Neuron (in vitro differentiated cells): Measurements from ENCODE around the gene FIS1.
"Not testable (repeated sequence)": the region's sequence is repeated elsewhere in the genome, so short reads cannot be mapped to it uniquely, and the experiment has no call there.

Experiments
- H2AFZ ChIP-seq: one replicate; pipeline ENCODE4 v1.6.1; 2013; ENCODE audit warnings: low read depth, mild to moderate bottlenecking, inconsistent platforms, low read length, moderate library complexity
- H3K27me3 ChIP-seq: one replicate; pipeline ENCODE4 v1.6.1; 2013; ENCODE audit warnings: low read length; ENCODE audit not compliant: insufficient read depth
- H3K36me3 ChIP-seq: one replicate; pipeline ENCODE4 v1.6.1; 2013; ENCODE audit warnings: low read length; ENCODE audit not compliant: insufficient read depth
- H3K4me1 ChIP-seq: one replicate; pipeline ENCODE4 v1.6.1; 2013; ENCODE audit warnings: low read length; ENCODE audit not compliant: insufficient read depth
- H3K4me3 ChIP-seq: 2 replicates; pipeline ENCODE4 v1.5.1; 2013; ENCODE audit warnings: mild to moderate bottlenecking, low read length, moderate library complexity
- H3K9me3 ChIP-seq: one replicate; pipeline ENCODE4 v1.6.1; 2013; ENCODE audit warnings: low read length

FIS1 gene

DNA sequence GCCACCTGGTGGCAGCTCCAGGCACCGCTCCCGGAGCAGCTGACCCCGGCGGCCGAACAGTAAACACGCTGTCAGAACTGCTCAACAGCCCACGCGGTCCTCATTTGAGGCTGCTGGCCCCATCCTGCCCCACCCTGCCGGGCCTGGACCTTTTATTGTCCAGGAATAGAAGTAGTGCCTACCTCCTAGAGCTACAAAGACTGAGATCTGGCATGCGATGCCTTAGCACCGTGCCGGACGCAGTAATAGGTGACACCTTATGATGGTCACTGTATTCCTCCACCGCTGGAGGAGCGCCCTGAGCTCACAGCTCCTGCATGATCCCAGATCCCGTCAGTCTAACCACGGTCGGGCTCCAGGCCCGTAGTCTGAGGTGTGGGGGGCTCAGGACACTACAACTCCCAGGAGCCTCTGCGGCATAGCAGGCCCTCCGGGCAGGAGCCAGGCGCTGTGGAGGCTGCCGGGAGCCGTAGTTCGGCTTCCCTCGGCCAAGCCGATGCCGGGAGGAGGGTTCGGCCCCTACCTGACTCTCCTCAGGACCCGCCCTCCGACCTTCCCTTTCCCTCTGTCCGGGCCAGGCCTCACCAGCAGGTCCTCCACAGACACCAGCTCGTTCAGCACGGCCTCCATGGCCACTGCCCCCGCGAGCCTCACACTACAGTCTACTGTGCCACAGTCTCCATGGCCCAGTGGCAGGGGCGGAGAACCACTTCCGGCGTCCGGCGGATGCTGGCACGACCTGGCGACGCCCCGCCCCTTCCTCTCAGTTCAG is at the start of gene FIS1:
TSS of gene FIS1 (minus strand) at position 707 of the 772 bp plus-strand sequence. CDS start at position 630, 77 bp downstream.
- Histone ChIP-seq H3K4me1 (peaks cover 13% of the 10 kb centered on the region), H3K36me3 (peaks cover 17% of the 10 kb centered on the region), H3K27me3 (no peaks in the 10 kb centered on the region)

DNA sequence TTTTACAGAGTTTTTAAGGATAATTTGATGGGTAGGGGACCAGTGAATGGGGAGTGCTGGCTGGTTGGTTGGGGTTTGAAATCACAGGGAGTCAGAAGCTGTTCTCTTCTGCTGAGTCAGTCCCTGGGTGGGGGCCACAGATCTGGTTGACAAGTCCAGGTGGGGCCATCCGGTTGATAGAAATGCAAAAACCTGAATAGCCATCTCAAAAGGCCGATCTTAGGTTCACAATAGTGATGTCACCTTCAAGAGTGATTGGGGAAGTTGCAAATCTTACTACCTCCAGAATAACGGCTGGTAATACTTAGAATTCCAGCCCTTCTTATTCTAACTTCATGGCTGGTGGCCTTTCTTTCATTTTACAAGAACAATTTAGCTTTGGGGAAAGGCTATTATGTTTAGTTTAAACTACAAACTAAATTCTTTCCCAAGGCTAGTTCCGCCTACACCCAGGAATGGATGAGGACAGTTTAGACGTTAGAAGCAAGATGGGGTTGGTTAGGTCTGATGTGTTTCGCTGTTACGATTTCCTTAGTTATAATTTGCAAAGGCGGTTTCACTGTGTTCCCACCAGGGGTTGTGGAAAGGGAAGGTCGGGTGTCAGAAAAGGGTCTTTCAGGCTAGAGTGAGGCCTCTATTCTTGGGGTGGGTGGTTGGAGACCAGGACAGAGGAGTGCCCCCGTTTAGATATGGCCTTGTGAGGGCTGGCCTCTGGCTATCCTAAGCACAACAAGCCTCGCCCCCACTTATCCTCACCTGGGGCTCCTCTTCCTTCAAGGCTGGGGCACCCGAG is 49.4 kb upstream of the FIS1 start:
- H3K36me3 ChIP-seq, result no peaks in the 10 kb centered on the region
- no peak overlapping the region for H3K4me3 ChIP-seq
- no peak overlapping the region for H2AFZ ChIP-seq
- H3K27me3 ChIP-seq, result peaks cover 38% of the 10 kb centered on the region
- peaks cover 3% of the 10 kb centered on the region for H3K9me3 ChIP-seq
- H3K4me1 ChIP-seq, result no peaks in the 10 kb centered on the region

More for the DNA sequence above, at the start of gene FIS1:
- Histone ChIP-seq H2AFZ (peak within 1 kb of the TSS; percentile 44), H3K4me3 (peak within 1 kb of the TSS; percentile 79), H3K9me3 (no peaks in the 10 kb centered on the region)

DNA sequence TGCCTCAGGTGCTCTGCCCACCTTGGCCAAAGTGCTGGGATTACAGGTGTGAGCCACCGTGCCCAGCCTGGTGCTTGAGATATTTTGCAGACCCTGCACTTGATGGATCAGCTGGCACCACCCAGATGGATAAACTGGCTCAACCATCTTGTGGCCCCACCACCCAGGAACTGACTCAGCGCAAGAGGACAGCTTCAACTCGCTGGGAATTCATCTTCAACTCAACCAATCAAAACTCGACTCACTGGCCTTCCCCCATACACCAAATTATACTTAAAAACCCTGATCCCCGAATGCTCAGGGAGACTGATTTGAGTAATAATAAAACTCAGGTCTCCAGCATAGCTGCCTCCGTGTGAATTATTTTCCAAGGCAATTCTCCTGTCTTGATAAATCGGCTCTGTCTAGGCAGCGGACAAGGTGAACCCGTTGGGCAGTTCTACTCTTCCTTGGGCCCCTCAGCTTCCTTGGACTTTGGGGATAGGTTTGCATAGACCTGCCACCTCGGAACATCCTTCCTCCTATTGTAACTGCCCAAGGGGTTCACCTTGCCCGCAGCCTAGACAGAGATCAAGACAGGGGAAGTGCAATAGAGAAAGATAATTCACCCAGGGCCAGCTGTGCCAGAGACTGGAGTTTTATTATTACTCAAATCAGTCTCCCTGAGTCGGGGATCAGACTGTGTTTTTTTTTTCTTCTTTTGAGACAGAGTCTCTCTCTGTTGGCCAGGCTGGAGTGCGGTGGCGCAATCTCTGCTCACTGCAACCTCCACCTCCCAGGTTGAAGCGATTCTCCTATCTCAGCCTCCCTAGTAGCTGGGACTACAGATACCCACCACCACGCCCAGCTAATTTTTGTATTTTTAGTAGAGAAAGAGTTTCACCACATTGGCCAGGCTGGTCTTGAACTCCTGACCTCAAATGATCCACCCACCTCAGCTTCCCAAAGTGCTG is 48.5 kb upstream of the FIS1 start:
- peaks cover 32% of the 10 kb centered on the region for H3K27me3 ChIP-seq
- H3K4me1 ChIP-seq, result not testable (repeated sequence)

DNA sequence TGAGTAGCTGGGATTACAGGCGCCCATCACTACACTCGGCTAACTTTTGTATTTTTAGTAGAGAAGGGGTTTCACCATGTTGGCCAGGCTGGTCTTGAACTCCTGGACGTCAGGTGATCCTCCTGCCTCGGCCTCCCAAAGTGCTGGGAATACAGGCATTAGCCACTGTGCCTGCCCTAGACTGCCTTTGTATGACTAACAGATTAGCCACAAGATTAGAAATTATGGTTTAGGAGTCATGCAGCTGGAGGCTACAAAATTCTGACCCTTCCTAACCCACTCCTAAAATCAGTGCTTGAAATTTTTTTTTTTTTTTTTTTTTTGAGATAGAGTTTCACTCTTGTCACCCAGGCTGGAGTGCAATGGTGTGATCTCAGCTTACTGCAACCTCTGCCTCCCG is 47.7 kb upstream of the FIS1 start:
- not testable (repeated sequence) for H3K4me3 ChIP-seq, H2AFZ ChIP-seq, H3K9me3 ChIP-seq, H3K4me1 ChIP-seq, H3K36me3 ChIP-seq
- peaks cover 28% of the 10 kb centered on the region for H3K27me3 ChIP-seq

More for the DNA sequence above, 48.5 kb upstream of the FIS1 start:
- not testable (repeated sequence) for H3K4me3 ChIP-seq, H2AFZ ChIP-seq, H3K9me3 ChIP-seq, H3K36me3 ChIP-seq

DNA sequence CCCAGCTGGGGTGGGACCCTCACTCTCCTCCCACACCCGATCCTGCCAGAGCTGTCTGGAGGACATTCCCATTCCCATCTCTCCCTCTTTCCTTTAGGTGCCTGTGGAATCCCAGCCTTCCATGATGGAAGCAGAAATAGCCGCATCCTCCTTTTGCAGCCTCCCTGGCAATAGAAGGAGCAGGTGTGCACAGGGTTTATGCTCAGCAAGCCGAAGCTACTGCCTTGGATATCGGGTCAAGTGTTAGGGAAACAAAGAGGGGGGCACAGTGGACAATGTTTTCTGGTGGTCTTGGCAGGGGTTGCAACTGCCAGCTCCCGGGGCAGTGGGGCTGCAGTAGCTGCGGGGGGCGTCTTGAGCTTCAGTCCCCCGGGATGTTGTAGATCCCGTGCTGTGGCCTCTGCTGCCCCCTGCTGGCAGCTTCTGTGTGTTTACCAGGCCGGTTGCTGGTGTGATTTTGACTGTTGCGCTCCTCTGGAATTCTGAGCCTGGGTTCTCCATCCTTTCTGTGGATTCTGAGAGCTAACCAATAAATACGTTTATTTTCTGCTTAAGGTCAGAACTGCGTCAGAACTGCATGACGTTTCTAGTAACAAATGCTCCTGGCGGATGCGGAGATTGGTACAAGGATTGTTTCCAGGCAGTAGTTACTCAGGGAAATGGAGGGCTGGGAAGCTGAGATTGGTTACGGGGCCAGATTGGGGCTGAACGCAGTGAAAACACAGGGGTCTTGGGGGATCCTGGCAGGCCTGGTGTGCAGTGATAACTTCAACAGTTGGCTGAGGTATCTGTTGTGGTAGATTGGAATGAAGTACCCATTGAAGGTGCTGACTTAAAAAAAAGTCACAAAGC is 45.5 kb upstream of the FIS1 start:
- H3K27me3 ChIP-seq, result peaks cover 32% of the 10 kb centered on the region
- not testable (repeated sequence) for H3K4me3 ChIP-seq, H3K9me3 ChIP-seq

DNA sequence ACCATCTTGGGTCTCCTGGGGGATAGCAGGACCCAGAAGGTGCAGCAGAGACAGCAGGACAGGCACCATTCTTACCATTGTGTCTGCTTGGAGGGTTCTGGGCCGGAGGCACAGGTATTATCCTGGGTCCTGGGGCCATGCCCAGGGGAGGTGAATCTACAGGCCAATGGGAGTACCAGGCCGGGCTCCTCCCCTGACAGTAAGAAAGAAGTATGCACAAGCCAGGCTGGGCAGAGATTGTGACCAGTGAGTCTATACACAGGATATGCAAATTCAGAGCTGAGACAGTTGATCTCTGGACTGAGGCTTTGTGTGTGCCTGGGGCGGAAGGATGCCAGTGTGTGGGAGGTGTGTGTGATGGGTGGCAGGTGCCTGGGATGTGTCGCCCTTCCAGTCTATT is 44.8 kb upstream of the FIS1 start:
- H3K4me3 ChIP-seq, H2AFZ ChIP-seq, H3K9me3 ChIP-seq, H3K36me3 ChIP-seq, H3K4me1 ChIP-seq: not testable (repeated sequence)
- peaks cover 30% of the 10 kb centered on the region for H3K27me3 ChIP-seq

More for the DNA sequence above, 45.5 kb upstream of the FIS1 start:
- not testable (repeated sequence) for H3K36me3 ChIP-seq, H2AFZ ChIP-seq, H3K4me1 ChIP-seq

DNA sequence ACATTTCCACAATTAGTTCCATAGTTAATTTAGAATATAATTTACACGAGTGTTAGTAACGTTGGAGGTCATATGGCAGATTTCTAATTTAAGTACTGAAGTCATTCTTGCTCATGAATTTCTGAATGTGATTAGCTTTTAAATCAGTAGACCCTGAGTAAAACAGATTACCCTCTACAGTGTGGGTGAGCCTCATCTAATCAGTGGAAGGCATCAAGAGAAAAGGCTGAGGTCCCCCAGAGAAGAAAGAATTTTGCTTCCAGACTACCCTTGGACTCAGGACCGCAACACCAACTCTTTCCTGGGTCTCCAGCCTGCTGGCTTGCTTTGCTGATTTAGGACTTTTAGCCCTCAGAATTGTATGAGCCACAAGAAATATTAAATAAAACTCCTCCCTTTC is 43.6 kb upstream of the FIS1 start:
- Histone ChIP-seq H3K4me1 (no peaks in the 10 kb centered on the region), H3K9me3 (no peaks in the 10 kb centered on the region), H3K4me3 (no peak overlapping the region), H3K36me3 (no peaks in the 10 kb centered on the region), H2AFZ (no peak overlapping the region), H3K27me3 (peaks cover 19% of the 10 kb centered on the region)

DNA sequence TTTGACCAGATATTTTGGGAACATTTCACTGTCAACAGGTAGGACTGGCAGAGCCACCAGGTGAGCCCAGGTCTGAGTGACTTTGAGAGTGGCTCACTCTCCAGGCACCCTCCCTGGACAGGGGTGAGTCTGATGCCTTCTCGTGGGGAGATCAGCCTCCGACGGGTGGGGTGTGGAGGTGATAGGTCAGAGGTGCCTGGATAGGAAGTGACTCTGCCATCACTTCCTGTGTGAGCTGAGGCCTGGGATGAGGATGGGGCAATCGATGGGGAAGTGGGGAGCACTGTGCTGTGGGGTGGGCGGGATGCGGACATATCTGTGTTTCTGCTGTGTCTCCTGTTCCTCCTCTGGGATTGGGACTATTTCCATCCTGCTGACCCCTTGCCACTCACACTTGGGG is 42.2 kb upstream of the FIS1 start:
- H3K9me3 ChIP-seq, result no peaks in the 10 kb centered on the region
- peaks cover 12% of the 10 kb centered on the region for H3K27me3 ChIP-seq
- H2AFZ ChIP-seq, result no peak overlapping the region
- H3K4me3 ChIP-seq, result no peak overlapping the region
- H3K4me1 ChIP-seq, result no peaks in the 10 kb centered on the region
- H3K36me3 ChIP-seq, result no peaks in the 10 kb centered on the region

DNA sequence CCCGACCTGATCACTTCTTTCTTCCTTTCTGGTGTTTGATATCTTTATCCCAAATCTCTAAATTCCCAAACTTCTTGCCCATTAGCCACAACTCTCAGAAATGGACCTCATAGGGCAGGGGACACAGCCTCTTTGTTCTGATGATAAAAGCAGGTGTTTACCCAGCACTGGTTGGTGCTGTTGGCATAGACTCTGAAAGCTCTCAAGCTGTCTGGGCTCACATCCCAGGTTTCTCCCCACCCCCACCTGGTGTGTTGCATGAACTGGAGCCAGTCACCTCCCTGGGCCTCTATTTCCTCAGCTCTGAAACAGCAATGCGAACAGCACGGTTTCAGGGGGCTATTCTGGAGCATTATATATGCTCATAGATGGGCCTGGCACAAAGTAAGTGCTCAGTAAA is 41.0 kb upstream of the FIS1 start:
- not testable (repeated sequence) for H3K36me3 ChIP-seq, H3K9me3 ChIP-seq, H3K4me3 ChIP-seq, H2AFZ ChIP-seq, H3K27me3 ChIP-seq, H3K4me1 ChIP-seq

DNA sequence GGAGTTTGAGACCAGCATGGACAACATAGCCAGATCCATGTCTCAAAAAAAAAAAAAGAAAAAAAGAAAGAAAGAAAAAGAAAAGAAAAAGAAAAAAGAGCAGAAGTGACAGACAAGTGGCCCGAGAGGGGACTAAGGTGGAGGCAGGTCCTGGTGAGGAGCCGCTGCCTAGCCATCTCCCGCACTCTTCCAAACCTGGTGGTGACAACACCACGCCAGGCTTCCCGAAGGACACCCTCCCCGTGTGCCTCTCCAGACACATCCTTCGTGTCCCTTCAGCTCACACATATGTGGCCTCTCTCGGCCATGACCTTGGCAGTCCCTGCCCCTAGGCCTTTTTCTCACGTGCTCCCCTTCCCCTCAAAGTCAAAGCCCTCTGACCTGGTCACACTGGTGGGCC is 40.3 kb upstream of the FIS1 start:
- no peaks in the 10 kb centered on the region for H3K36me3 ChIP-seq
- no peaks in the 10 kb centered on the region for H3K9me3 ChIP-seq
- H3K4me1 ChIP-seq, result no peaks in the 10 kb centered on the region
- H3K27me3 ChIP-seq, result peaks cover 7% of the 10 kb centered on the region
- H2AFZ ChIP-seq, result no peak overlapping the region
- H3K4me3 ChIP-seq, result no peak overlapping the region

DNA sequence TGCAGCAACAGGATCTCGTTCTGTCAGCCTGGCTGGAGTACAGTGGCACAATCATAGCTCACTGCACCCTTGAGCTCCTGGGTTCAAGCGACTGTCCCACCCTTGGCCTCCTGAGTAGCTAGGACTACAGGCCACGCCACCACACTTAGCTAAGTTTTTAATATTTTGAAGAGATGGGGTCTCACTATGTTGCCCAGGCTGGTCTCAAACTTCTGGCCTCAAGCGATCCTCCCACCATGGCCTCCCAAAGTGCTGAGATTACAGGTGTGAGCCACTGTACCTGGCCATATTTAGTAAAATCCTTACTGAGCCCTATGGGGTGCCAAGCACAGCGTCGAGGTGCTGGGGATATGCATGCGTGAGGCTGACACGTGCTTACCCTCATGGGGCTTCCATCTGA is 36.0 kb upstream of the FIS1 start:
- not testable (repeated sequence) for H3K36me3 ChIP-seq, H3K9me3 ChIP-seq, H3K4me1 ChIP-seq, H2AFZ ChIP-seq, H3K4me3 ChIP-seq, H3K27me3 ChIP-seq
